Measurements from ENCODE around the gene IRGQ.
"Not testable (repeated sequence)": the region's sequence is repeated elsewhere in the genome, so short reads cannot be mapped to it uniquely, and the experiment has no call there.

GRCh38 chr19:43635561-43635940 is 39.6 kb upstream of the IRGQ start:
- TF ChIP-seq POLR2AphosphoS5 (IDR thresholded peaks at IDR 0.05; ENCODE audit: low read depth, low read length); POLR2A (IDR thresholded peaks at IDR 0.05; ENCODE audit: low read depth, low read length); PAX5 (IDR thresholded peaks at IDR 0.05; ENCODE audit: insufficient read depth, low read length, severe bottlenecking): not testable (repeated sequence)

All from GM12891 (cell line).